GF-D8 (cell line): Measurements from ENCODE around the gene PITPNC1.
"Not testable (repeated sequence)": the region's sequence is repeated elsewhere in the genome, so short reads cannot be mapped to it uniquely, and the experiment has no call there.

Experiments
- DNase-seq: peaks from one replicate; lab custom pipeline; 2025; lab: John Stamatoyannopoulos, UW

The PITPNC1 gene

DNA sequence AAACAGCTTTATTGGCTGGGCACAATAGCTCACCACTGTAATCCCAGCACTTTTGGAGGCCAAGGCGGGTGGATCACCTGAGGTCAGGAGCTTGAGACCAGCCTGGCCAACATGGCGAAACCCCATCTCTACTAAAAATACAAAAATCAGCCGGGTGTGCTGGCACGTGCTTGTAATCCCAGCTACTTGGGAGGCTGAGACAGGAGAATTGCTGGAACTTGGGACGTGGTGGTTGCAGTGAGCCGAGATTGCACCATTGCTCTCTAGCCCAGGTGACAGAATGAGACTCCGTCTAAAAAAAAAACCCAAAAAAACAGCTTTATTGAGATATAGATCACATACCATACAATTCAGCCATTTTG is 274.1 kb downstream of the PITPNC1 start:
- not testable (repeated sequence) for DNase-seq

DNA sequence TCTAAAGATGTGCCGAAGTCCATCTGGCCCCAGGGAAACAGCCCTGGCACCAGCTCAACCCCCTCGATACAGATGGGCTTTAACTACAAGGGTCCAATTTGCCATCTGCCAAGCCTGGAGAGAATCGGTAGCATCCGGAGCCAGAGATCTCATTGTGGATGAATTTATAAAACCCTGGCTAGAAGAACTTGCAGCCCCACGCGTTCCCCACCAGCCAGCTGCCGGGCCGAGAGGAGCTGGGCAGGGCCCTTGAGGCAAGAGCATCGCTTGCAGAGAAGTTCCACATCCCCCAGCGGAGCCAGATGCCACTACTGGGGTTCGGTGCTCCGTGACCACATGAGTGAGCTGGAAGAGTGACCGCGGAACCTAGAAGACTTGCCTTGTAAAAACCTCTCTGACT is 275.4 kb downstream of the PITPNC1 start:
- no peak for DNase-seq

DNA sequence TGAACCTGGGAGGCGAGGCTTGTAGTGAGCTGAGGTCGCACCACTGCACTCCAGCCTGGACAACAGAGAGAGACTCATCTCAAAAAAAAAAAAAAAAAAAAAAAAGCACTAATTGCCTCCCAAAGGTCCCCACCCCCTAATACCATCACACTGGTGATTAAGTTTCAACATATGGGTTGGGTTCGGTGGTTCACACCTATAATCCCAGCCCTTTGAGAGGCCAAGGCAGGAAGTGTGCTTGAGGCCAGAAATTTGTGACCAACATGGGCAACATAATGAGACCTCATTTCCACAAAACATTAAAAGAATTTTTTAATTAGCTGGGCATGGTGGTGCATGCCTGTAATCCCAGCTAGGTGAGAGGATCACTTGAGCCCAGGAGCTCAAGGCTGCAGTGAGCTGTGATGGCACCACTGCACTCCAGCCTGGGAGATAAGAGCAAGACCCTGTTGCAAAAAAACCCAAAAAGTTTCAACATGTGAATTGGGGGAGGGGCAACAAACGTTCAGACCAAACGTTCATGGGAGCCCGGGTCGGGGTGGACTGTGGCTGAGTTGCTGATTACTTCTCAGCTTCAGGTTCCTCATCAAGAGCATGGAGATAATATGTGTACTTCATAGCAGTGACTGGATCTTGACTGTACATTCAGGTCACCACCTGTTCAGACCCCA is 278.5 kb downstream of the PITPNC1 start:
- no peak for DNase-seq

DNA sequence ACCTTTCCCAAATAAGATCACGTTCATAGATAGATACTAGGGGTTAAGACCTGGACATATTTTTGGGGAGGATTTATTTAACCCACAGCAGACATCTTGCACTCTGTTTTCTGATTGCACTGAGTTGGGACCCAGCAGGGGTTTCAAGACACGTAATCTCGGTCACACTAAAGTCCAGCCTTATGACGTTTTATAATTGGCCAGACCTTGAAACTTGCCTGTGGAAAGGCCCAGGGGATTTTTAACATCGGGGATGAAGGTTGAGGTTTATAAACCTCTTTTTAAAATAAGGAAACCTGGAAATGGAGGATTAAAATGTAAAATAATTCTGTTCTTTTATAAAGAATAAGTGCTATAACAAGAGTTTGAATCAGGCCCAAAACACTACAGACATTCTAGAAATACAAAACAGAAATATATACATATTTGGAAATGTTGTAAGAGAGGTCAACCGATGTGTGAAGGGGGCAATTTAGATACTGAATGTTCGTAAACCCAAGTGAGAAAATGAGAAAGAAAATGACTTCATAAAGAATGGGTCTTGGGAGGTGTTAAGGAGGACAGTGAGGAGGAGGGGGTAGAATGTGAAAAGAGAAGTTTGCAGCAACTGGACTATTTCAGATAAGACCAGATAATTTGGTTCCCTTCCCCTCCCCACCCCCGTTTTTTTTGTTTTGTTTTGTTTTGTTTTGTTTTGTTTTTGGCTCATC is 279.6 kb downstream of the PITPNC1 start:
- no peak for DNase-seq

DNA sequence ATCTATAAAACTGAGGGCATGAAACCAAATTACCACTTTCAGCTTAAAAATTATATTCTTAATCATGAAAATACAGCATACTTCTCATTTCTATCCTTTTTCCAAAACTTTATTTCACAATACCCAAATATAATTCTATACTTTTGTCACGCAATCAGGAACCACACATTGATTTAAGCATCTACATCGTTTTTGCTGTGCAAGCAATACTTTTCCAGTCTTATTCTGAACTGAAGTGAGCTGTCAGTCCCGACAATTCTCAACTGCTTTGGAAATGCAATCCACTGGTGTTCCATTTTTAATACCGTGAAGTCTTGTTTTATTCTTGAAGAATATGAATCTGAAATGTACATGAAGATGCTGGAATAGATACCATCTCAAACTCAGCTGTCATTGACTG is 280.5 kb downstream of the PITPNC1 start:
- no peak for DNase-seq

DNA sequence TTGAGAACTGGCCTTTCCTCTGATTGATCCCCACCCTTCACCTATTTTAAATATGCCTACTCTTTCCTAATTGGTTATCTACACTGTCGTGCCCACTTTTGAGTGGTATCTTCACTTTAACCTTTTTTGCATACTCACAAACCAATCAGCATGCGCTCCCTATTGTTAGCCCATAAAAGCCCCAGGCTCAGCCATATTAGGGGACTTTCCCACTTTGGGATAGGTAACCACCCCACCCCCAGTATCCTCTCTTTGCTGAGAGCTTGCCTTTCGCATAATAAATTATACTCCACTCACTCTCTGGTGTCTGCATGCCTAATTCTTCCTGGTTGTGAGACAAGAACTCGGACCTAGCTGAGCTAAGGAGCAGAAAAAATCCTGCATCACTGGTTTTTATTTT is 281.2 kb downstream of the PITPNC1 start:
- no peak for DNase-seq

DNA sequence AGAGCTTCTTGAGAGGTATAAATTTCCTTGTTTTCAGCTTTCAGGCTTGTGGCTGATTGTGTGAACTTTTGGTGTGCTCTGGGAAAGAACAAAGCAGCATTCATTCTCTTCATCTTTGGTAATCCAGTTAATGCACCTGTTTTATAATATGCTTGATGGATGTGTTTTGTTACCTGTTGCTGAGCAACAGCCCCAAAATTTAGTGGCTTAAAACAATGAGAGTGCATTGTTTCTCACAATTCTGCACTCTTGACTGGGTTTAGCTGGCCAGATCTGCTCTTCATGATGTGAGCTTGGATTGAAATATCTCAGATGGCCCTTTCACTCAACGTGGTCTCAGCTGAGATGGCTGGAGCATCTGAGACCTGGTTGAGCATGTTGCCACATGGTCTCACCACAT is 281.9 kb downstream of the PITPNC1 start:
- no peak for DNase-seq

DNA sequence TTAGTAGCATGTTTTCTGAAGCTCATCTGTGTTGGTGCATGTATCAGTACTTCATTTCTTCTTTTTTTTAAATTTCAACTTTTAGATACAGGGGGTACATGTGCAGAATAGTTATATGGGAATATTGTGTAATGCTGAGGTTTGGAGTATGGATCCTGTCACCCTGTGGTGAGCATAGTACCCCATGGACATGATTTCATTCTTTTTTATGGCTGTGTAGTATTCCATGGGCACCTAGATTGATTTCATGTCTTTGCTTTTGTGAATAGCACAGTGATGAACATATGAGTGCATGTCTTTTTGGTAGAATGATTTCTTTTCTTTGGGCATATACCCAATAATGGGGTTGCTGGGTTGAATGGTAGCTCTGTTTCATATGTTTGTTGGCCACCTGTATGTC is 285.6 kb downstream of the PITPNC1 start:
- no peak for DNase-seq

DNA sequence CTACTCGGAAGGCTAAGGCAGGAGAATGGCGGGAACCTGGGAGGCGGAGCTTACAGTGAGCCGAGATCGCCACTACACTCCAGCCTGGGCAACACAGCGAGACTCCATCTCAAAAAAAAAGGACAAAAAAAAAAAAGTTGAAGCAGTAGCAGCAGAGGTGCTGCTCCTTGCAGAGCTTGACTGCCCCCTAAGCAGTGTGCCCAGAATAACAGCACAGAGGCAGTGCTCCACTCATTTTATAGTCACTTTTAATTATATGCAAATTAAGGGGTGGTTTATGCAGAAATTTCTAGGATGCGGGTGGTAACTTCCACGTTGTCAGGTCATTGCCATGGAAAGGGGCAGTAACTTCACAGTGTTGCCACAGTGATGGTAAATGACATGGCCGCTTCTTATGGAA is 286.4 kb downstream of the PITPNC1 start:
- DNase-seq: no peak

DNA sequence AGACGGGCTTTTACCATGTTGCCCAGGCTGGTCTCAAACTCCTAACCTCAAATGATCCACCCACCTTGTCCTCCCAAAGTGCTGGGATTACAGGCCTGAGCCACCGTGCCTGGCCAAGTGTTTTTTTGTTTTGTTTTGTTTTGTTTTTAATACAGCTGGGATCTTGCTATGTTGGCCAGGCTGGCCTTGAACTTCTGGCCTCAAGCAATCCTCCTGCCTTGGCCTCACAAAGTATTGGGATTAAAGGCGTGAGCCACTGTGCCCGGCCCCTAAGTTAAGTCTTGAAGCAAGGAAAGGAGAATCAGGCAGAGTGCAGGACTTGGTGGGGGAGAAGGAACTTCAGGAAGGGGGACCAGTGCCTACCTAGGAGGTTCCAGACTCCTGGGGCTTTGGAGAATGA is 288.9 kb downstream of the PITPNC1 start:
- DNase-seq: no peak

DNA sequence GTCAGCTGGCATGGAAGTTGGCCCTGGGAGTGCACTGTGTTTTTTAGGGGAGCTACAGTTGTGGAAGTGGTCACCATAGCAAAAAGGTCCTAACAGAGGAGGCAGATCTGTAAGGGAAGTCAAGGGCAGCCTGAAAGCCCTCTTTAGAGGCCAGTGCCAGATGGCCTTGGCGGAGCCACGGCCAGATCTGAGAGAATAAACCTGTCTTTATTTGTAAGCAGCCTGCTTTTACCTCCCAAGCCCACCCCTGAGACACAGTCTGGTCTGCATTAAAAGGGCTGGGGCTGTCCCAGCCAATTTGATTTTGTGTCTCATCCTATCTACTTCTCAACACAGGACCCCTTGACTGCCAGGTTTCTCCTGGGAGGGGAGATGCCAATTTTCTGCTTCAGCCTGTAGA is 289.6 kb downstream of the PITPNC1 start:
- no peak for DNase-seq

DNA sequence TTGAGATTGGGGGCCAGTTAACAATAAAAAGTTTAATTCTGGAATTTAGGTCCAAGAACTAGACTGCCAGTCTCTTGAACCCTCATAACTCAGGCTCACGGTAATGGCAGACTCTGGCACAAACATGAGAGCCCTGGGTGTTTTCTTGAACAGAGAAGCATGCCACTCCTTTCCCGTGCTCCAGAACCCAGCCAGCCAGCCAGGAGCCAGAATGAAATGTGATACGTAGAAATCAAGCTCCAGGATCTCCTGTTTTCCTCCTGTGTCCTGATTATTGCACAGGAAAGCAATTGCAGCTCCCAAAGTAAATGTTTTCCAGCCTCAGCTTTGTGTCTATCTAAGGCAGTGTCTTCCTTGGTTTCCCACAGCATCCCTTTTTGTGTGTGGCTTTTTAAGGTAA is 294.4 kb downstream of the PITPNC1 start:
- no peak for DNase-seq

DNA sequence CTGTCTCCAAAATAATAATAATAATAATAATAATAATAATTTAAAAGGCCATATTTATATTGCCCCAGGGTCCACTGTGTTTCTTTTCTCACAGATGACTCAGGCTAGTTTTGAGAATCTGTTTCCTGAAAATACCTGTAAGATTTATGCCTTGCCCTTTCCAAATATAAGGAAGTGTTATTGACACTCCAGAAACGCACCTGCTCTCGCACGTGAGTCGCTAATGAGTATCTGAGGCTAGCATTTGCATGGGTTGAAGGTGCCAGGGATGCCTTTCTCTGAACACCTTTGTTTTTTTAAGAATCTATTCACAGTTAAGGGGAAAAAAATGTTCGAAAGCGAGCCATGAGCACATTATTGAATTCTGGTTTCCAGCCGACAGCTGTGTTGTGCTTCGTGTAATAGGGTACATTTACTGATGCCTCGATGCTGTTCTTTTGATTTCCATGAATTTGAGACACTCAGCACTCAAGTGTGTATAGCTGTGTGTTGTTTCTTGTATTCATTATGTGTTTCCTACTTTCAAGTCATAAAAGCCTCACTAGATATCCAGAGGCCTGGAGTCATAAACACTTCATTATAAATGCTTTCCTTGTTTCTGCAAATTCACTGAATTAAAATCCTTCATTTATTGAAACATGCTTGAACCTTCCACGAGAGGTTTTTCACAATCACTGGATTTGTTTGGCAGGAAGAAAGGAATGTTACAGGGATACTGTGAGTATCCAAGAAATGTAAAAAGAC is 295.7 kb downstream of the PITPNC1 start:
- no peak for DNase-seq

DNA sequence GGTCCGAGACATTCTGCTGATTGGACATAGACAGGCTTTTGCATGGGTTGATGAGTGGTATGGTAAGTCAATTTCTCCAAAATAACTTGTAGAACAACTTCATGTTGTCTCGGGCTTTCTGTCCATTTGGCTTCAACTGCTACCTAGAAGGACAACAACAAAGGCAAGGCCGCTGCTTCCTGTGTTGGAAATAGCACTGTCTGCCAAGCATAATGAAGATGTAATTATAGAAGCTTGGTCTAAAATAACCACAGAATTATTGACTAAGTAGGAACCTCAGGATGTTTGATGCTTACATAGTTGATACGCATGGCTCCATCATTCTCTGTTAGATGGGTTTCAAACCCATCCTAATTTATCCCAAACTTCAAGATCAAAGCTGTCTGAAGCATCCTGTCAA is 298.4 kb downstream of the PITPNC1 start:
- no peak for DNase-seq

DNA sequence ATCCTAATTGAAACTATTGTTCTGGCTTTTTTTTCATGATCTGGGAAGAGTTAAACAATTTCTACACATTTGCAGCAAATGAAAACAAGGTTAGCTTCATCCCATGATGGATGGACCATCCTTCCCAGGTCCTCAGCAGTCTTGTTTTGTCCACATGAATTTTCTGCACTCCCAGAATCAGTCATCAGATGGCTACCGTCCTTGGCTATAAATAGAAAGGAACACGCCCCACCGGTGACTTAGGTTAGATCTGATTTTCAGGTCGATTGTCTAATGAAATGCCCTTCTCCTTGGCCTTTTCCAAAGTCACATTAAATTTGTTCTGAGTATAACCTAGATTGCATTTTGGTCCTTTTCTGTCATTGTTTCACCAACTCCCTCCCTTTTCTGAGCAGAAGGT is 299.2 kb downstream of the PITPNC1 start:
- no peak for DNase-seq

DNA sequence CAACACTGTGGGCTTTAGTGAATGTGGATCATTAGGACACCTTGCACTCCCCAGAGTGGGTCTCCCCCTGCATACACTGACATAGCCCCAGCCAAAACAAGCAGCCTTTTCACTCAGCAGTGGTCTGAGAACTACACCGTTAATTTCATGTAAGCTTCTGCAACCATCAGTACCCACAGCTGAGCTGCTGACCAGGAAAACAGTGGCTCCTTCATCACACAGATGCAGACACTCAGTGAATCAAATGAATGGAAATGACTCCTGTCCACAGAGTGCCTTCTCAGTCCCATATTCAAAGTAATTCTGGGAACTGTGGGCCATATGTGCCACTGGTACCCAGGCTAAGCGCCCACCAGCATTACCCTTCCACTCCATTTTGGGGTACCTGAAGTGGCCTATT is 301.3 kb downstream of the PITPNC1 start:
- no peak for DNase-seq

DNA sequence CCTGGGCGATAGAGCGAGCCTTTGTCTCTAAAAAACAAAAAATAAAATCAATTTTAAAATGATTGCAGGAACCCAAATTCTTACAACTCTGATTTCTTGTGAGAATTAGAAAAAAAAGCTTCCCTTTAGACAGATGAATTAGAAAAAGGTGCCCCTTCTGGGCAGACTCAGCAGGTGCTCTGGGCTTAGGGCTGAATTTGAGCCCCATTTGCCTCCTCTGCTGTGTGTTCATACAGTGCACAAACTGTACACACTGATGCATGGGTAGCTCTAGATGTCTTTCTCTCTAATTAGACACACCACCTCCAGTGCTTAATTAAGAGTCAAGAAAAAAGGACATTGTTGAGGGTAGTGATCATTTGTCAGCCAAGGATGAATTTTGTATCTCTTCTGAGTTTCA is 302.1 kb downstream of the PITPNC1 start:
- DNase-seq: no peak

DNA sequence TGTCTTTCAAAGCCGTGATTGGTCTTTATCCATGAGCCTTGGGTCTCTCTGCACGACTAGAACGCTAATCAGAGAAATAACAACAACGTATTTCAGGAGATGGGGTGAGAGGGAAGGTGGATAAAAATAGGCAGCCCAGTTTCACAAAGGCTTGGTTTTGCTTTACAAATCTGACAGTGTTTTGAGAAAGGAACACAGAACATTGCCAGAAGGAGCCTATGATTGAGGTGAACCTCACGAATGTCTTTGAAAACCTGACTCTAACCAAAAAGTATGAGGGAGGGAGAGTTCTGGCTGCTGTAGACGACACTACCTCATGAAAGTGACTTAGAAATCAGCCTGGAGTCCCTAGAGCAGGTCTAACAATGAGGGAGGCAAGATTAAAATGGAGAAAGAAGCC is 302.6 kb downstream of the PITPNC1 start:
- DNase-seq: no peak

DNA sequence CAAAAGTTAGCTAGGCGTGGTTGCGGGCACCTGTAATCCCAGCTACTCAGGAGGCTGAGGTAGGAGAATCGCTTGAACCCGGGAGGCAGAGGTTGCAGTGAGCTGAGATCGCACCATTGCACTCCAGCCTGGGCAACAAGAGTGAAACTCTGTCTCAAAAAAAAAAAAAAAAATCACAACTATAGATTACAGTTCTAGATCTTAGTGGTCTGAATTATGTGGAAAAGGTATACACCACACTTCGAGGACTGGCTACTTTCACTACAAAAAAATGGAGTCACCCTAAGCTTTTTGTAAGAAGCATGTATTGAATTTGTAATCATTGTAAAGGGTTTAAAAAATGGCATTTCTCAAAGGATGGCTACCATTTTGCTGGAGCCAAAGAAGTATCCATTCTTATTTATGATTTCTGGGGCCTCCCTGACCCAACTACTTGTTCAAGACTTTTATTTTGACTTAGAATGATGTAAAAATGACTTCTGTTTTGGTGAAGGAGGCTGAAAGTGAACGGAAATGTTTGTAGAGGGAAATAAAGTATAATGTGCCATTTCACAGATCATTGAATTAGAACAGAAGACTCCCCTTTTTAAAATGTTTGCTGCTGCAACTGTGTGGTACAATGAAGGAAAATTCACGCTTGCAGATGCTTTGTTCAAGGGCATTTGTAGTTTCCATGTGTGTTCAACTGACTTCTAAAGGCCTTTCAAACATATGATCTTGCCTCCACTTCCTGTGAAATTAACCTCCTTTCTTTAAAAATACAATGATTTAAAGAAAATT is 303.6 kb downstream of the PITPNC1 start:
- DNase-seq: no peak

DNA sequence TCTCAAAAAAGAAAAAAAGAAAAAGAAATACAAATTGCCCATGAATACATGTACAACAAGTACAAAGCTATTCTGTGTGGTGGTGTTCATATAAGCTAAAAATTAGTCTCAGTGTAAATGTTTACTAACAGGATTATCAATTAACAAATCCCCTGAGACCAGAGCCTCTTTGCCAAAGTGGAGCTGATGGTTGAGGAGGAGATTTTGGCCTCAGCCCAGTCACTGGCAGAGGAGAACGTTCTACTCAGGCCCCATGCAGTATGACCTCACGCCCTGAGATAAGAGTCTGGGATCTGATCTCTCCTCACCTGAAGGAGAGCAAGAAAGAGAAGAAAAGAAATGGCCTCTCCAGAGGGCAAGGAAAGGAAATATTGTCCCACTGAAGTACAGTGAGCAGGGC is 305.1 kb downstream of the PITPNC1 start:
- no peak for DNase-seq

DNA sequence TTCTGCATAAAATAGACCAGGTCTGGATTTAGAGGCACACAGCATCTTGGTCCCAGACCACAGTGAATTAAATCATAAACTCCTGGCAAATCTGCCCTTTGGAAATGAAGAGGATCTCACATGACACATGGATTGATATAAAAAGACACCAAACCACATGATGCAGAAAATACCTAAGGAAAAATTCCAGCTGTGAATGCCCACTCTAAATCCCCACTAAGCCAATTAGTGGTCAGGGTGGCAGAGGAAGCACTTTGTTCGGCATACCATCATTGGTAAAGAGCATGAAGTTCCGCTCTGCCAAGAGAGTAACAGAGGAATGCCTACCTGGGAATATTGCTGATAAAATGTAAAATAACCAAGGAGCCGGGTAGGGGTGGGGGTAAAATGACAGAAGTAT is 308.3 kb downstream of the PITPNC1 start:
- no peak for DNase-seq

DNA sequence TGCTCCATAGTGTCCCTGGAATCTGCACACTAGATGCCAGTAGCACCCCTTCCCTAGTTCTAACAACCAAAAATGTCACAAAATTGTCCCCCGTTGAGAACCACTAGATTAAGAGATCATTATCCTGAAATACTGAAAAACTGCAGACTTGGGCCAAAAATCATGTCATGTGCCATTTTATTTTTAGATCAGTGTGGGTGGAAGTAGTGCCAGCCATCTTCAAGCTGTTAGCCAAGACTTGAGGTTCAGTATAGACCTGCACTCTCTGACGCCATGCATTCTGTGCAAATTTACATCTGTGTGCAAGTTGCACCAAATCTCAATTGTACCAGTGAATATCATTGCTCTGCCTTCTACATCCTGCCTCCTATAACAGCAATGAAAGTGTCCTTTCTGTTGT is 309.2 kb downstream of the PITPNC1 start:
- no peak for DNase-seq

DNA sequence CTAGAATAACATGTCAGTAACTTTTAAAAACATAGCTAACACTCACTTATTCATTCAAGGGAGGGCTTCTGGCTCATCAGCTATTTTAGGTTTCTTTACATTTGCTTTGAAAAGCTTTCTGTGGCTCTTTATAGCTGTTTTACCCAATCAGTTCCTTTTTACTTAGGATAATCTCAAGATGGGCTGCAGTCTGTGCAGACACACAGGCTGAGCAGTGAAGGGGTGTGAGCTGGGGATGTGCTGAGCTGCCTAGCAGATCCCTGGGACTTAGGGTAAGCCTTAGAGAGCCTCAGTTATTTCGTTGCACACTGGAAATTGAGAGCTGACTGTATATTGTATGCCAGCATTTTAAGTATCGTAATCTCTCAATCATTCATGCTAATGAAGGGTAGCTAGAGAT is 310.4 kb downstream of the PITPNC1 start:
- no peak for DNase-seq
